K562 (cell line): Measurements from ENCODE around the gene PRDM16. TPM values are rescaled to one million over a fixed set of nuclear protein-coding genes. Genes with fewer than 3 reads are reported as not detected.

Source experiments
- ATAC-seq: fragments of 200-7000 bp; cut with Tn5 transposase; 3 replicates; pipeline ENCODE4 v1.9.1; 2020; ENCODE audit warnings: moderate library complexity
- BruUV-seq: library from RNA; stranded (reverse); fragments of 400-500 nt; replicated peaks from 2 replicates; lab custom pipeline; 2021; lab: Mats Ljungman, UMichigan
- CTCF ChIA-PET: fragments of 300-600 bp; formaldehyde crosslinking; extraction: SDS; loops from one replicate; lab custom pipeline; 2021; ENCODE audit warnings: low intra/inter-chr PET ratio; lab: Yijun Ruan, JAX
- POLR2A ChIA-PET: fragments of 300-600, 350-650 bp; sonication (Branson Sonifier 250); formaldehyde crosslinking; extraction: SDS; loops from one replicate; lab custom pipeline; 2021; ENCODE audit warnings: antibody characterized with exemption, inconsistent platforms; lab: Yijun Ruan, JAX
- DNase-seq, 4 experiments: peaks; one replicate each; pipeline versions ENCODE4 v3.0.0 to v3.0.0-alpha.2; 2011 to 2018; ENCODE audit warnings: low spot score in 3 of 4, mixed read lengths in 3 of 4; ENCODE audit errors: extremely low read depth in 1 of 4
- FAIRE-seq: peaks from 2 replicates; lab custom pipeline; 2011; peaks lifted over from hg19 to GRCh38; lab: Jason Lieb, UNC
- H2AFZ ChIP-seq: 2 replicates; pipeline ENCODE4 v1.6.0; 2011; ENCODE audit warnings: low read depth, low read length, control low read depth, inconsistent platforms
- H3K27ac ChIP-seq: fragments of 200-600 bp; 3 replicates; pipeline ENCODE4 v1.8.0; 2011; ENCODE audit warnings: low read depth, mild to moderate bottlenecking, control low read depth, inconsistent platforms, low read length, moderate library complexity, mixed read lengths; ENCODE audit errors: extremely low read depth
- H3K27me3 ChIP-seq, 2 experiments: fragments of 300-600 bp in 1 of 2; 2 replicates in 1 of 2; 3 replicates in 1 of 2; pipeline versions ENCODE4 v1.6.0 to v1.8.0; 2011; ENCODE audit warnings: inconsistent platforms in 2 of 2, low read length in 2 of 2, mild to moderate bottlenecking in 1 of 2, mixed read lengths in 1 of 2, moderate library complexity in 1 of 2; ENCODE audit not compliant: control insufficient read depth in 2 of 2, insufficient read depth in 2 of 2
- H3K36me3 ChIP-seq: fragments of 300-600 bp; 3 replicates; pipeline ENCODE4 v1.8.0; 2011; ENCODE audit warnings: mild to moderate bottlenecking, low read length, inconsistent platforms; ENCODE audit not compliant: control insufficient read depth, insufficient read depth
- H3K4me1 ChIP-seq, 2 experiments: fragments of 200-600 bp in 1 of 2; replicated peaks in 1 of 2; 2 replicates in 1 of 2; 3 replicates in 1 of 2; pipeline versions ENCODE4 v1.5.1 to v1.8.0; 2011; ENCODE audit warnings: inconsistent platforms in 2 of 2, low read length in 2 of 2, mild to moderate bottlenecking in 1 of 2, mixed read lengths in 1 of 2, moderate library complexity in 1 of 2; ENCODE audit not compliant: control insufficient read depth in 2 of 2, insufficient read depth in 2 of 2
- H3K4me2 ChIP-seq: 2 replicates; pipeline ENCODE4 v1.6.1; 2011; ENCODE audit warnings: low read length, control low read depth, inconsistent platforms, mixed read lengths; ENCODE audit not compliant: insufficient read depth
- H3K4me3 ChIP-seq: fragments of 200-600 bp; sonication (generic), shearing (Covaris generic); 2 replicates; pipeline ENCODE4 v1.5.1; 2016; ENCODE audit warnings: control low read depth, inconsistent platforms
- H3K79me2 ChIP-seq: fragments of 200-600 bp; 3 replicates; pipeline ENCODE4 v1.8.0; 2011; ENCODE audit warnings: low read length, inconsistent platforms; ENCODE audit not compliant: control insufficient read depth, insufficient read depth
- H3K9ac ChIP-seq, 2 experiments: 2 replicates each; pipeline versions ENCODE4 v1.6.0 to v1.6.1; 2011; ENCODE audit warnings: low read depth in 2 of 2, low read length in 2 of 2, control low read depth in 1 of 2, inconsistent platforms in 1 of 2, mild to moderate bottlenecking in 1 of 2, mixed read lengths in 1 of 2; ENCODE audit not compliant: insufficient read depth in 1 of 2
- H3K9me1 ChIP-seq: one replicate; pipeline ENCODE4 v1.6.0; 2011; ENCODE audit warnings: inconsistent platforms, mild to moderate bottlenecking, low read length, moderate library complexity; ENCODE audit not compliant: control insufficient read depth, insufficient read depth
- H3K9me3 ChIP-seq: replicated peaks from 2 replicates; pipeline ENCODE4 v1.5.1; 2011; ENCODE audit warnings: low read depth, low read length, inconsistent platforms; ENCODE audit not compliant: control insufficient read depth, insufficient read depth
- H4K20me1 ChIP-seq: replicated peaks from 2 replicates; pipeline ENCODE4 v1.6.1; 2011; ENCODE audit warnings: low read length, inconsistent platforms, mixed read lengths; ENCODE audit not compliant: control insufficient read depth, insufficient read depth
- COPS2 ChIP-seq: fragments of 450-650 bp; conservative IDR thresholded peaks from 2 replicates; pipeline ENCODE4 v1.6.1; 2016; ENCODE audit warnings: mild to moderate bottlenecking, moderate library complexity
- WGBS: fragments of 100-300 bp; shearing (Covaris generic); methylation state at CpG from one replicate; pipeline ENCODE4 v1.1.6; 2016; ENCODE audit warnings: low coverage, mixed read lengths; ENCODE audit not compliant: insufficient coverage; ENCODE audit errors: missing lambda C conversion rate; 5-methylcytosine and 5-hydroxymethylcytosine counted together
- in situ Hi-C: fragments of 300-500 bp; cut with MboI; formaldehyde crosslinking; loops from 4 replicates; pipeline ENCODE4 v1.15.0; 2018; ENCODE audit warnings: inconsistent platforms, mixed read lengths
- intact Hi-C: fragments of 100-400 bp; cut with micrococcal nuclease; formaldehyde crosslinking; loops from 2 replicates; pipeline ENCODE4 v1.14.2; 2022
- polyA plus RNA-seq, 8 experiments: library from polyadenylated mRNA; depleted of rRNA in 4 of 8; stranded (reverse) in 5 of 8; unstranded in 3 of 8; fragments of >200 nt; fragmentation: Nextera tagmentation in 2 of 8; fragmentation: Illumina TruSeq in 1 of 8; extraction: Ambion mirVana in 2 of 8; extraction: Trizol in 1 of 8; gene quantifications; 2 replicates each; pipeline versions ENCODE4 v1.2.1 to v1.2.3, GENCODE V29; 2011 to 2014; ENCODE audit warnings: inconsistent platforms in 1 of 8, missing spikeins in 1 of 8
- total RNA-seq, 7 experiments: library from RNA; depleted of rRNA in 6 of 7; stranded (reverse); fragments of >200 nt in 6 of 7; fragmentation: Illumina TruSeq in 2 of 7; extraction: Trizol in 2 of 7; gene quantifications; 2 replicates each; pipeline versions ENCODE4 v1.2.1 to v1.2.3, GENCODE V29; 2011 to 2021; ENCODE audit warnings: low replicate concordance in 1 of 7
- TF ChIP-seq, protein P1 (sequence below): fragments of 450-650 bp; IDR thresholded peaks from 2 replicates; pipeline ENCODE4 v1.6.1; 2016; ENCODE audit warnings: low read depth

PRDM16 gene
- total and polyA plus RNA-seq, 9 of the 15 experiments (the other 6 are each of a cell fraction or from before 2014, with no cell fraction given), result 0.10 to 0.27 TPM; not detected in 7

DNA sequence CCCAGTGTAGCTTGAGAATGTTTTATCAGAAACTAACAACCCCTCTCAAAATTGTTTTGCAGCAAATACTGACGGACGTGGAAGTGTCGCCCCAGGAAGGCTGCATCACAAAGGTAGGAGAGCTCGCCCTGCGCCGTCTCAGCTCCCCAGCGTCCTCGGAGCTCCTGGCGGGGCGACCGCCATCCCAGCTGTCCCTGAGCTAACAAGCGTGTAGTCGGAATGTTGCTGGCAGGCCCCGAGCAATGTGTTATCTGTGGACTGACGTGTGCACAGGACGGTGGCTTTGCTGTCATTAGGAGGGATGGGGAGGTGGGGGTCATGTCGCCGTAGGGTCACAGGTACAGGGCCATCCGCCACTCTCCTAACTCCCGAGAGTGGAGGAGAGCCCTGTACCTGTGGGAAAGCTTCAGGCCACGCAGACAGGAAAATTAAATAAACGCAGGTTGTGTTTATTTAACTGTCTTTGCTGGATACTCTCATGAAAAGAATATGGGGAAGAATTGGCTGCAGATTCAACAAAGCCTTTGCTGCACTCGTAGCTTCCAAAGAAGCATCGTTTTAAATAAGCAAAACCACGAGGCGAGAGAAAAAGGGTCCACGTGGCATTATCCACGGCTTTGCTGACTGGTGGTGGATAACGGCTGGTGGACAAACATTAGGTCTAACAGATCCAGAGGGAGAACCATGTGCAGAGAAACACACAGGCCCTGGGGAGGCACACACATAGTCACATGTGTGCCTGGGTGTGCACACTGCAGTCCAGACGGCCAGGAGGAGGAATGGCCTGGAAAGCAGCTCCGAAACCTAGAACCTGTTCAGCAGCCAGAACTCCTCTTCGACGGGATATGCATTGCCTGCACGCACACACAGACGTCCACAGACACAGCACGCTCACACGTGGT, 175.3 kb downstream of the PRDM16 start:
- no peak overlapping the region for H3K4me3 ChIP-seq
- ChIA-PET POLR2A (interaction anchor here (0.5 to 1.3 kb wide), 3 partner anchors 11 to 442 kb away, joined by 3 to 5 read pairs (median 4); no protein-coding TSS in a partner anchor), CTCF (no interaction called here)
- peaks cover 9% of the 10 kb centered on the region; the same call in 1 of the 2 replicates for H4K20me1 ChIP-seq
- no peak overlapping the region for H3K4me2 ChIP-seq
- no peak for TF ChIP-seq COPS2
- TF ChIP-seq, protein P1, sequence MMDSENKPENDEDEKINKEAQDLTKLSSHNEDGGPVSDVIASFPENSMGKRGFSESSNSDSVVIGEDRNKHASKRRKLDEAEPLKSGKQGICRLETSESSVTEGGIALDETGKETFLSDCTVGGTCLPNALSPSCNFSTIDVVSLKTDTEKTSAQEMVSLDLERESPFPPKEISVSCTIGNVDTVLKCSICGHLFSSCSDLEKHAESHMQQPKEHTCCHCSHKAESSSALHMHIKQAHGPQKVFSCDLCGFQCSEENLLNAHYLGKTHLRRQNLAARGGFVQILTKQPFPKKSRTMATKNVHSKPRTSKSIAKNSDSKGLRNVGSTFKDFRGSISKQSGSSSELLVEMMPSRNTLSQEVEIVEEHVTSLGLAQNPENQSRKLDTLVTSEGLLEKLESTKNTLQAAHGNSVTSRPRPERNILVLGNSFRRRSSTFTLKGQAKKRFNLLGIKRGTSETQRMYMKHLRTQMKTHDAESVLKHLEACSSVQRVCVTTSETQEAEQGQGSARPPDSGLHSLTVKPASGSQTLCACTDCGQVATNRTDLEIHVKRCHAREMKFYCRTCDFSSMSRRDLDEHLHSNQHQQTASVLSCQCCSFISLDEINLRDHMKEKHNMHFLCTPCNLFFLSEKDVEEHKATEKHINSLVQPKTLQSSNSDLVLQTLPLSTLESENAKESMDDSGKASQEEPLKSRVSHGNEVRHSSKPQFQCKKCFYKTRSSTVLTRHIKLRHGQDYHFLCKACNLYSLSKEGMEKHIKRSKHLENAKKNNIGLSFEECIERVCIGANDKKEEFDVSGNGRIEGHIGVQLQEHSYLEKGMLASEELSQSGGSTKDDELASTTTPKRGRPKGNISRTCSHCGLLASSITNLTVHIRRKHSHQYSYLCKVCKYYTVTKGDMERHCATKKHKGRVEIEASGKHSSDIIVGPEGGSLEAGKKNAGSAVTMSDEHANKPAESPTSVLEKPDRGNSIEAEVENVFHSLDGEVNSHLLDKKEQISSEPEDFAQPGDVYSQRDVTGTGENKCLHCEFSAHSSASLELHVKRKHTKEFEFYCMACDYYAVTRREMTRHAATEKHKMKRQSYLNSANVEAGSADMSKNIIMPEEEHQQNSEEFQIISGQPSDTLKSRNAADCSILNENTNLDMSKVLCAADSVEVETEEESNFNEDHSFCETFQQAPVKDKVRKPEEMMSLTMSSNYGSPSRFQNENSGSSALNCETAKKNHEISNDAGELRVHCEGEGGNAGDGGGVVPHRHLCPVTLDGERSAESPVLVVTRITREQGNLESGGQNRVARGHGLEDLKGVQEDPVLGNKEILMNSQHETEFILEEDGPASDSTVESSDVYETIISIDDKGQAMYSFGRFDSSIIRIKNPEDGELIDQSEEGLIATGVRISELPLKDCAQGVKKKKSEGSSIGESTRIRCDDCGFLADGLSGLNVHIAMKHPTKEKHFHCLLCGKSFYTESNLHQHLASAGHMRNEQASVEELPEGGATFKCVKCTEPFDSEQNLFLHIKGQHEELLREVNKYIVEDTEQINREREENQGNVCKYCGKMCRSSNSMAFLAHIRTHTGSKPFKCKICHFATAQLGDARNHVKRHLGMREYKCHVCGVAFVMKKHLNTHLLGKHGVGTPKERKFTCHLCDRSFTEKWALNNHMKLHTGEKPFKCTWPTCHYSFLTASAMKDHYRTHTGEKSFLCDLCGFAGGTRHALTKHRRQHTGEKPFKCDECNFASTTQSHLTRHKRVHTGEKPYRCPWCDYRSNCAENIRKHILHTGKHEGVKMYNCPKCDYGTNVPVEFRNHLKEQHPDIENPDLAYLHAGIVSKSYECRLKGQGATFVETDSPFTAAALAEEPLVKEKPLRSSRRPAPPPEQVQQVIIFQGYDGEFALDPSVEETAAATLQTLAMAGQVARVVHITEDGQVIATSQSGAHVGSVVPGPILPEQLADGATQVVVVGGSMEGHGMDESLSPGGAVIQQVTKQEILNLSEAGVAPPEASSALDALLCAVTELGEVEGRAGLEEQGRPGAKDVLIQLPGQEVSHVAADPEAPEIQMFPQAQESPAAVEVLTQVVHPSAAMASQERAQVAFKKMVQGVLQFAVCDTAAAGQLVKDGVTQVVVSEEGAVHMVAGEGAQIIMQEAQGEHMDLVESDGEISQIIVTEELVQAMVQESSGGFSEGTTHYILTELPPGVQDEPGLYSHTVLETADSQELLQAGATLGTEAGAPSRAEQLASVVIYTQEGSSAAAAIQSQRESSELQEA, result no peak
- no peaks in the 10 kb centered on the region for H3K36me3 ChIP-seq
- WGBS, result 2% methylated on average over 37 of the region's 37 CpGs
- intact Hi-C loops, result no loop called here
- peaks cover 39 to 77% of the 10 kb centered on the region in 2 experiments; a peak in 4 of 5 replicates for H3K27me3 ChIP-seq
- no peak for DNase-seq
- H3K27ac ChIP-seq, result no peak overlapping the region; the same call in 2 of the 3 replicates
- no peak overlapping the region for H3K9ac ChIP-seq
- no peak for ATAC-seq
- H3K79me2 ChIP-seq, result no peaks in the 10 kb centered on the region
- FAIRE-seq, result no peak
- BruUV-seq, result no TSS peak
- H3K9me1 ChIP-seq, result no peaks in the 10 kb centered on the region
- H3K4me1 ChIP-seq, result peaks cover 0 to 21% of the 10 kb centered on the region in 2 experiments; a peak in 2 of 5 replicates
- no peak overlapping the region for H2AFZ ChIP-seq
- H3K9me3 ChIP-seq, result no peaks in the 10 kb centered on the region
- in situ Hi-C loops, result no loop called here
